ENCODE results near the gene LYRM4.

- no peak for TF ChIP-seq CTCF (IDR thresholded peaks at IDR 0.05; ENCODE audit: low read length)
- no peak for TF ChIP-seq EZH2 (IDR thresholded peaks at IDR 0.05; ENCODE audit: borderline replicate concordance, low read length)
Measured at GRCh38 chr6:5160206-5160605, 100.5 kb downstream of the LYRM4 start.

Data from OCI-LY1 (cell line).